Stimulated activated CD8-positive, alpha-beta memory T cell treated with anti-CD3 and anti-CD28 coated beads, Interleukin-12 subunit alpha, Interleukin-12 subunit beta, amount 100 ng/mL, for 24 hours (primary cell): Measurements from ENCODE around the gene CUL1.

Source experiments
- DNase-seq: peaks from one replicate; pipeline ENCODE4 v3.0.0-alpha.2; 2020; ENCODE audit errors: extremely low read depth

CUL1 gene

DNA sequence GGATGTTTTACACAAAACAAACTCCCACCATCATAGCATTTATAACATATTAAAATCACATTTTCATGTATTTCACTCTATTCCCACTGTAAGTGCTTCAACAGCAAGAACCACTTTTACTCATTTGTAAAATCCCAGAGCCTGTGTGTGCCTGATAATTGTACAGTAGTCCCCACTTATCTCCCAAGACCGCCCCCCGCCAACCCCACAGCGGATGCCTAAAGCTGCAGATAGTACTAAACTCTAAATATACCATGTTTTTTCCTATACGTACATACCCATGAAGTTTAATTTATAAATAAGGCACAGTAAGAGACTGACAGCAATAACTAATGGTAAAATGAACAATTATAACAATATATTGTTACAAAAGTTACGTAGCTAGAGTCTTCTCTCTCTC, 151.9 kb downstream of the CUL1 start:
- DNase-seq: no peak
